ENCODE results near the gene CDH8.

- TF ChIP-seq CTCF (IDR thresholded peaks at IDR 0.05) (no peak), POLR2AphosphoS5 (IDR thresholded peaks at IDR 0.05) (no peak), POLR2A (IDR thresholded peaks at IDR 0.05) (no peak), EP300 (IDR thresholded peaks at IDR 0.05; ENCODE audit: low read depth) (no peak)
These were observed 32.5 kb upstream of the CDH8 start for GRCh38 chr16:62068747-62069146.
